ENCODE measurements around the gene PRKCG.

DNA sequence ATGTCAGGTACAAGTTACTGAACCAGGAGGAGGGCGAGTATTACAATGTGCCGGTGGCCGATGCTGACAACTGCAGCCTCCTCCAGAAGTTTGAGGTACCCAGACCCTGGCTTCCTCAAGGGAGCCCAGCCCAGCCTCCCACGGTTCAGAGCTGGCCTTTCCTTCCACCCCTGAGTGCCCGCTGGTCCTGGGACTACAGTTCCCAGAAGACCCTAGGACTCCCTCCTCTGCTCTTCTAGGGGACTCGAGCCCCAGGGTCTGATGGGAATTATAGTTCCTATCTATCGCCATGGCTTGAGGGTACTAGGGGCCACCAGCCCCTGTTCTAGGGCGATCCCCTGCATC is 11.0 kb downstream of the PRKCG start:
- TF ChIP-seq POLR2AphosphoS5 (IDR thresholded peaks at IDR 0.05; ENCODE audit: low read depth, low read length) = no peak
- TF ChIP-seq, protein P1, sequence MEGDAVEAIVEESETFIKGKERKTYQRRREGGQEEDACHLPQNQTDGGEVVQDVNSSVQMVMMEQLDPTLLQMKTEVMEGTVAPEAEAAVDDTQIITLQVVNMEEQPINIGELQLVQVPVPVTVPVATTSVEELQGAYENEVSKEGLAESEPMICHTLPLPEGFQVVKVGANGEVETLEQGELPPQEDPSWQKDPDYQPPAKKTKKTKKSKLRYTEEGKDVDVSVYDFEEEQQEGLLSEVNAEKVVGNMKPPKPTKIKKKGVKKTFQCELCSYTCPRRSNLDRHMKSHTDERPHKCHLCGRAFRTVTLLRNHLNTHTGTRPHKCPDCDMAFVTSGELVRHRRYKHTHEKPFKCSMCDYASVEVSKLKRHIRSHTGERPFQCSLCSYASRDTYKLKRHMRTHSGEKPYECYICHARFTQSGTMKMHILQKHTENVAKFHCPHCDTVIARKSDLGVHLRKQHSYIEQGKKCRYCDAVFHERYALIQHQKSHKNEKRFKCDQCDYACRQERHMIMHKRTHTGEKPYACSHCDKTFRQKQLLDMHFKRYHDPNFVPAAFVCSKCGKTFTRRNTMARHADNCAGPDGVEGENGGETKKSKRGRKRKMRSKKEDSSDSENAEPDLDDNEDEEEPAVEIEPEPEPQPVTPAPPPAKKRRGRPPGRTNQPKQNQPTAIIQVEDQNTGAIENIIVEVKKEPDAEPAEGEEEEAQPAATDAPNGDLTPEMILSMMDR (IDR thresholded peaks at IDR 0.05 in 2 of 3, conservative IDR thresholded peaks at IDR 0.05 in 1 of 3; ENCODE audit: borderline replicate concordance in 1 of 3, insufficient read depth in 1 of 3, low read depth in 2 of 3, low read length in 2 of 3) = no peak
- TF ChIP-seq EGR1 (IDR thresholded peaks at IDR 0.05; ENCODE audit: low read depth) = no peak
- no peak for TF ChIP-seq ATF3 (IDR thresholded peaks at IDR 0.05)
- no peak for TF ChIP-seq POLR2A (IDR thresholded peaks at IDR 0.05; ENCODE audit: borderline replicate concordance, extremely low read depth, insufficient read depth, insufficient read length)
- no peak for TF ChIP-seq ZFX (IDR thresholded peaks at IDR 0.05)
- TF ChIP-seq ZNF274 (IDR thresholded peaks at IDR 0.05; ENCODE audit: low read depth, low read length) = no peak
- no peak for TF ChIP-seq SP1 (IDR thresholded peaks at IDR 0.05; ENCODE audit: low read depth)
- no peak for TF ChIP-seq EZH2 (IDR thresholded peaks at IDR 0.05)
- no peak for TF ChIP-seq TCF7L2 (IDR thresholded peaks at IDR 0.05; ENCODE audit: borderline replicate concordance, extremely low read depth, insufficient read depth, insufficient read length)
- no peak for TF ChIP-seq SIN3A (IDR thresholded peaks at IDR 0.05; ENCODE audit: low read depth)
- no peak for TF ChIP-seq RAD21 (IDR thresholded peaks at IDR 0.05; ENCODE audit: low read depth)
- TF ChIP-seq YY1 (IDR thresholded peaks at IDR 0.05; ENCODE audit: extremely low read depth, insufficient replicate concordance, low read depth, low read length) = no peak
